Small intestine (tissue), 7 donors: ENCODE results near the gene NACA2. TPM values are rescaled to one million over a fixed set of nuclear protein-coding genes. Genes with fewer than 3 reads are reported as not detected.
"Not testable (repeated sequence)": the region's sequence is repeated elsewhere in the genome, so short reads cannot be mapped to it uniquely, and the experiment has no call there.

ENCODE experiments used
- DNase-seq, 2 donors: peaks; one replicate each; pipeline versions ENCODE4 v3.0.0 to v3.0.0-alpha.2; 2013
- FAIRE-seq: peaks from 2 replicates; lab custom pipeline; 2012; peaks lifted over from hg19 to GRCh38; lab: Jason Lieb, UNC
- H3K27ac ChIP-seq, 3 donors: one replicate each; pipeline ENCODE4 v1.5.1; 2013; ENCODE audit warnings: low read length in 2 of 3, mild to moderate bottlenecking in 2 of 3, control low read depth in 1 of 3, inconsistent platforms in 1 of 3, low read depth in 1 of 3, moderate library complexity in 1 of 3
- H3K27me3 ChIP-seq, 3 donors: one replicate each; pipeline ENCODE4 v1.6.1; 2013; ENCODE audit warnings: low read length in 3 of 3, inconsistent platforms in 1 of 3; ENCODE audit not compliant: control insufficient read depth in 3 of 3, insufficient read depth in 3 of 3
- H3K36me3 ChIP-seq, 3 donors: one replicate each; pipeline ENCODE4 v1.6.1; 2013; ENCODE audit warnings: low read length in 3 of 3, inconsistent platforms in 1 of 3, low read depth in 1 of 3, mild to moderate bottlenecking in 1 of 3, moderate library complexity in 1 of 3; ENCODE audit not compliant: control insufficient read depth in 3 of 3, insufficient read depth in 2 of 3
- H3K4me1 ChIP-seq, 3 donors: one replicate each; pipeline ENCODE4 v1.6.1; 2013; ENCODE audit warnings: low read length in 2 of 3, inconsistent platforms in 1 of 3, low read depth in 1 of 3, mild to moderate bottlenecking in 1 of 3, moderate library complexity in 1 of 3; ENCODE audit not compliant: control insufficient read depth in 3 of 3, insufficient read depth in 2 of 3
- H3K4me3 ChIP-seq, 3 donors: one replicate each; pipeline ENCODE4 v1.5.1; 2013; ENCODE audit warnings: low read length in 3 of 3, control low read depth in 1 of 3, inconsistent platforms in 1 of 3, low read depth in 1 of 3, mild to moderate bottlenecking in 1 of 3, moderate library complexity in 1 of 3
- H3K9me3 ChIP-seq, 2 donors: one replicate each; pipeline ENCODE4 v1.6.1; 2013; ENCODE audit warnings: low read depth in 1 of 2, low read length in 1 of 2; ENCODE audit not compliant: control insufficient read depth in 2 of 2, insufficient read depth in 1 of 2
- WGBS, 3 donors: extraction: QIAGEN DNeasy Blood & Tissue Kit; methylation state at CpG; one replicate each; pipeline ENCODE4 v1.1.7; 2013; 5-methylcytosine and 5-hydroxymethylcytosine counted together
- polyA plus RNA-seq, 4 donors: library from polyadenylated mRNA; stranded (reverse) in 3 of 4; unstranded in 1 of 4; fragments of 200-250 nt in 3 of 4; fragments of 120-200 nt in 1 of 4; gene quantifications; one replicate each; pipeline versions ENCODE4 v1.2.1 to v1.2.3, GENCODE V29; 2013
- donor health status: healthy with polysubstance abuse.
- donor health status: control.
- donor health status: control.
- donor health status: Bipolar disorder and iron deficiency.
- donor health status: healthy.

NACA2 gene
- polyA plus RNA-seq, 4 donors, result 0.38 TPM; not detected in 3

- Histone ChIP-seq H3K27ac (no peak overlapping the region), H3K36me3 (no peaks in the 10 kb centered on the region), H3K4me1 (no peaks in the 10 kb centered on the region), H3K9me3 (no peaks in the 10 kb centered on the region), H3K4me3 (no peak overlapping the region), H3K27me3 (peaks cover 0 to 4% (median 0%) of the 10 kb centered on the region in 3 donors)
- no peak for FAIRE-seq
- no peak for DNase-seq
- WGBS, 3 donors, result 60 to 69% (median 65%) methylated on average over 2 of the region's 2 CpGs
Observed at GRCh38 chr17:61580502-61580901, 10.5 kb downstream of the NACA2 start.

GRCh38 chr17:61579961-61580360 is 11.1 kb downstream of the NACA2 start:
- peaks cover 0 to 4% (median 1%) of the 10 kb centered on the region in 3 donors for H3K27me3 ChIP-seq
- H3K9me3 ChIP-seq, result no peaks in the 10 kb centered on the region
- H3K36me3 ChIP-seq, result no peaks in the 10 kb centered on the region
- no peak overlapping the region for H3K4me3 ChIP-seq
- 69 to 85% (median 76%) methylated on average over 9 of the region's 9 CpGs for WGBS, 3 donors
- no peak overlapping the region for H3K27ac ChIP-seq
- DNase-seq, result no peak
- no peak for FAIRE-seq
- H3K4me1 ChIP-seq, result no peaks in the 10 kb centered on the region

- peaks cover 0 to 4% (median 4%) of the 10 kb centered on the region in 3 donors for H3K27me3 ChIP-seq
- H3K4me3 ChIP-seq, result no peak overlapping the region
- WGBS, 3 donors, result 60 to 65% (median 64%) methylated on average over 3 of the region's 3 CpGs
- DNase-seq (no peak), FAIRE-seq (no peak)
- no peak overlapping the region for H3K27ac ChIP-seq
- H3K9me3 ChIP-seq, result no peaks in the 10 kb centered on the region
- no peaks in the 10 kb centered on the region for H3K36me3 ChIP-seq
- H3K4me1 ChIP-seq, result no peaks in the 10 kb centered on the region
Observed at GRCh38 chr17:61579347-61579746, 11.7 kb downstream of the NACA2 start.

- H3K9me3 ChIP-seq, result no peaks in the 10 kb centered on the region
- H3K4me3 ChIP-seq, result no peak overlapping the region
- H3K36me3 ChIP-seq, result no peaks in the 10 kb centered on the region
- H3K27me3 ChIP-seq, result peaks cover 0 to 7% (median 4%) of the 10 kb centered on the region in 3 donors
- H3K27ac ChIP-seq, result no peak overlapping the region
- no peak for DNase-seq
- FAIRE-seq, result no peak
- WGBS, 3 donors, result 89 to 93% (median 93%) methylated on average over 4 of the region's 4 CpGs
- no peaks in the 10 kb centered on the region for H3K4me1 ChIP-seq
Observed at GRCh38 chr17:61578645-61579044, 12.4 kb downstream of the NACA2 start.

GRCh38 chr17:61575983-61576382 is 15.0 kb downstream of the NACA2 start:
- WGBS, 3 donors, result 92 to 96% (median 96%) methylated on average over 2 of the region's 2 CpGs
- Histone ChIP-seq H3K36me3 (no peaks in the 10 kb centered on the region), H3K9me3 (no peaks in the 10 kb centered on the region), H3K27ac (no peak overlapping the region), H3K4me1 (no peaks in the 10 kb centered on the region), H3K27me3 (peaks cover 0 to 8% (median 7%) of the 10 kb centered on the region in 3 donors), H3K4me3 (no peak overlapping the region)
- DNase-seq (no peak), FAIRE-seq (no peak)

- no peaks in the 10 kb centered on the region for H3K36me3 ChIP-seq
- no peak for DNase-seq
- 56 to 72% (median 58%) methylated on average over 5 of the region's 5 CpGs for WGBS, 3 donors
- peaks cover 0 to 8% (median 7%) of the 10 kb centered on the region in 3 donors for H3K27me3 ChIP-seq
- H3K4me3 ChIP-seq, result no peak overlapping the region
- FAIRE-seq, result no peak
- H3K27ac ChIP-seq, result no peak overlapping the region
- H3K9me3 ChIP-seq, result peaks cover 0 to 4% of the 10 kb centered on the region in 2 donors
- H3K4me1 ChIP-seq, result no peaks in the 10 kb centered on the region
Observed at GRCh38 chr17:61575352-61575975, 15.6 kb downstream of the NACA2 start.

GRCh38 chr17:61574542-61575351 is 16.3 kb downstream of the NACA2 start:
- no peak for FAIRE-seq
- Histone ChIP-seq H3K27me3 (peaks cover 0 to 8% (median 3%) of the 10 kb centered on the region in 3 donors), H3K9me3 (peaks cover 0 to 7% of the 10 kb centered on the region in 2 donors), H3K27ac (no peak overlapping the region), H3K36me3 (no peaks in the 10 kb centered on the region), H3K4me1 (no peaks in the 10 kb centered on the region), H3K4me3 (no peak overlapping the region)
- 17 to 27% (median 25%) methylated on average over 9 of the region's 9 CpGs for WGBS, 3 donors
- DNase-seq, result peak; percentile 46 to 58

GRCh38 chr17:61572547-61572946 is 18.5 kb downstream of the NACA2 start:
- FAIRE-seq, H3K36me3 ChIP-seq, H3K4me3 ChIP-seq, H3K27ac ChIP-seq, H3K4me1 ChIP-seq, H3K27me3 ChIP-seq, H3K9me3 ChIP-seq, DNase-seq: not testable (repeated sequence)
- WGBS, 3 donors, result 96 to 99% (median 96%) methylated on average over 7 of the region's 7 CpGs
